Naive thymus-derived CD8-positive, alpha-beta T cell (primary cell): ENCODE measurements around the gene IFNGR1. TPM values are rescaled to one million over a fixed set of nuclear protein-coding genes. Genes with fewer than 3 reads are reported as not detected.

Experiments
- ATAC-seq, 2 donors: fragments of 150-1000 bp; cut with Tn5 transposase in 1 of 2; sonication (Bioruptor Pico), chemical (Tn5 transposase) in 1 of 2; 1 replicate in 1 of 2; 2 replicates in 1 of 2; pipeline ENCODE4 v1.10.0; 2021; ENCODE audit warnings: mild to moderate bottlenecking in 2 of 2, moderate library complexity in 2 of 2
- POLR2A ChIA-PET: fragments of 350-600 bp; sonication (Branson Sonifier 250); formaldehyde crosslinking; loops from one replicate; lab custom pipeline; 2021; ENCODE audit warnings: antibody characterized with exemption; lab: Charles Lee
- DNase-seq, 10 donors: peaks; one replicate each; pipeline versions ENCODE4 v3.0.0 to v3.0.0-alpha.2; 2020 to 2022
- H3K27ac Mint-ChIP-seq, 10 donors: one replicate each; pipeline ENCODE4 v1.8.0; 2020 to 2022; ENCODE audit warnings: mild to moderate bottlenecking in 10 of 10, mixed read lengths in 10 of 10, moderate library complexity in 4 of 10, inconsistent platforms in 1 of 10
- H3K27me3 Mint-ChIP-seq, 5 donors: one replicate each; pipeline ENCODE4 v1.8.0; 2021 to 2022; ENCODE audit warnings: mixed read lengths in 5 of 5
- H3K36me3 Mint-ChIP-seq, 3 donors: one replicate each; pipeline ENCODE4 v1.8.0; 2020 to 2022; ENCODE audit warnings: mixed read lengths in 3 of 3, mild to moderate bottlenecking in 2 of 3, inconsistent platforms in 1 of 3
- H3K4me1 Mint-ChIP-seq, 4 donors: one replicate each; pipeline ENCODE4 v1.8.0; 2021 to 2022; ENCODE audit warnings: mixed read lengths in 4 of 4
- H3K4me3 Mint-ChIP-seq, 10 donors: one replicate each; pipeline ENCODE4 v1.8.0; 2020 to 2022; ENCODE audit warnings: mild to moderate bottlenecking in 10 of 10, mixed read lengths in 10 of 10, moderate library complexity in 6 of 10, inconsistent platforms in 1 of 10
- H3K9me3 Mint-ChIP-seq, 9 donors: one replicate each; pipeline ENCODE4 v1.8.0; 2020 to 2022; ENCODE audit warnings: mixed read lengths in 9 of 9, mild to moderate bottlenecking in 3 of 9, inconsistent platforms in 1 of 9, moderate library complexity in 1 of 9
- polyA plus RNA-seq, 3 donors: library from polyadenylated mRNA; unstranded; fragments of 300-500 nt; fragmentation: Illumina TruSeq; gene quantifications; one replicate each; pipeline ENCODE4 v1.2.3, GENCODE V29; 2021
- total RNA-seq, 8 experiments: library from RNA in 2 of 8; stranded (reverse) in 2 of 8; gene quantifications; one replicate each; pipeline ENCODE4 v1.2.3 and lab custom pipeline; 2021 to 2026

Gene IFNGR1
- total and polyA plus RNA-seq, 5 experiments from 2014 or later, result 19.4 to 36.6 (median 28.4) TPM

DNA sequence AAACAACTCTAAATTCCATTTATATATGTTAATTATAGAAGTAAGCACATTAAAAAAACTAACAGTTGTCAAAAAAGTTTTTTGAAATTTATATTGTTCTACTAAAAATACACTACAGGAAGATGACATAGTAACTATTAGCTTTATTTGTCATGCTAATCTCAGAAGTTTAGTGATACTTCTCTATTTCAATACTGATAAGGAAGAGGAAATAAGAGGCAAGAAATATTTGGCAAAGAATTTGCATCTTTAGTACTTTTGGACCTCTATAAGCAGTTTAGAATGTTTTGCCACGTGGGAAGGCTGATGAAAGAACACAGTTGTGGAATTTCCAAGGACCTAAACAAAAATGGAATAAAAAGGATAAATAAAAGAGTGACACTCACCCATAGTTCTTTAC lies 12.6 kb downstream of the IFNGR1 start:
- H3K27ac Mint-ChIP-seq, result peak overlapping the region in 2 of 10 donors; percentile 17 to 53
- no peak for ATAC-seq
- H3K27me3 Mint-ChIP-seq, result no peaks in the 10 kb centered on the region
- peaks cover 21 to 66% (median 32%) of the 10 kb centered on the region in 3 donors for H3K36me3 Mint-ChIP-seq
- no peak for DNase-seq
- H3K4me3 Mint-ChIP-seq, result no peak overlapping the region
- POLR2A ChIA-PET, result no interaction called here
- H3K9me3 Mint-ChIP-seq, result peaks cover 0 to 10% (median 0%) of the 10 kb centered on the region in 9 donors
- H3K4me1 Mint-ChIP-seq, result peaks cover 12 to 43% (median 31%) of the 10 kb centered on the region in 4 donors

- Mint-ChIP-seq H3K27ac (peak overlapping the region in 1 of 10 donors; percentile 5), H3K4me1 (peaks cover 10 to 19% (median 14%) of the 10 kb centered on the region in 4 donors), H3K4me3 (no peak overlapping the region), H3K9me3 (peaks cover 0 to 6% (median 0%) of the 10 kb centered on the region in 9 donors), H3K27me3 (no peaks in the 10 kb centered on the region), H3K36me3 (peaks cover 9 to 80% (median 41%) of the 10 kb centered on the region in 3 donors)
- ATAC-seq (no peak), DNase-seq (no peak)
- POLR2A ChIA-PET, result no interaction called here
These were observed 15.9 kb downstream of the IFNGR1 start for GRCh38 chr6:137203256-137203655.

DNA sequence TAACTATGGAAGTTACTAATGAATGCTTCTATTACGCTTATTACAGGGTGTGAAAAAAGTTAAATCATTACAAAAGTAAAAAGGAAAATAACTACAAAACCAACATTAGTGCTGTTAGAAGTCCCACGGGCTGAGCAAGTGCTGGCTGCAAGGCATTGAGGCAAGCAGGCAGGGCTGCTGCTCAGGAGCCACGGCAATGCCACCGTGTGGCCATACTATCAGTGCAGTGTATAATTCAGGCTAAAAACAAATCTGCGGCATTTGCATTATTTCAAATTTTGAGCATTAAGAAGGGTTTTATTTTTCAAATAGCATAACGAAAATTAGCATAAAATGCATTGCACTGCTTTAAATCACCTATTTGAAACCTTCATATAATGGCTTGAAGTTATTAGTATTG lies 17.1 kb downstream of the IFNGR1 start:
- no peaks in the 10 kb centered on the region for H3K9me3 Mint-ChIP-seq
- no peak overlapping the region for H3K27ac Mint-ChIP-seq
- ATAC-seq (no peak), DNase-seq (no peak)
- H3K4me1 Mint-ChIP-seq, result peaks cover 4 to 20% (median 6%) of the 10 kb centered on the region in 4 donors
- no peaks in the 10 kb centered on the region for H3K27me3 Mint-ChIP-seq
- no peak overlapping the region for H3K4me3 Mint-ChIP-seq
- peaks cover 7 to 83% (median 40%) of the 10 kb centered on the region in 3 donors for H3K36me3 Mint-ChIP-seq
- POLR2A ChIA-PET, result no interaction called here

GRCh38 chr6:137201006-137201405 lies 18.2 kb downstream of the IFNGR1 start:
- Mint-ChIP-seq H3K36me3 (peaks cover 7 to 77% (median 40%) of the 10 kb centered on the region in 3 donors), H3K9me3 (no peaks in the 10 kb centered on the region), H3K27ac (no peak overlapping the region), H3K4me3 (no peak overlapping the region), H3K4me1 (peaks cover 0 to 25% (median 7%) of the 10 kb centered on the region in 4 donors), H3K27me3 (no peaks in the 10 kb centered on the region)
- DNase-seq (no peak), ATAC-seq (no peak)
- POLR2A ChIA-PET, result no interaction called here

DNA sequence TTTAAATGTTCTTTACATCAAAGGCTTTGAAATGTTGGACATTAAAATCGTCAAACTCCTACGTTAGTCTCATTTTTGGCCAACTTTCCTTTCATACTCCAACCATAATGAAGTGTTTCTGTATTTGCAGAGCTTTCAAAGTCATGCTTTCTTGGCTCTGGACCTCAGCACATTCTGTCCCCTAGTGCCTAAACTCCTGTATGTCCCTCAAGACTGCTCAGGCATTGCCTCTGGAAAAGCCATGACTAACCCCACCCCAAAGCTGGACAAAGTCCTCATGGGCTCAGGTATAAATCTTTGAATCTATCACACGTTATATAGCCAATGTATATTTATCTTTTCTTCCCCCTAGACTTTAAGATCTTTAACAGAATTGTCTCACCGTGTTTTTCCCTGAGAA lies 18.9 kb downstream of the IFNGR1 start:
- peak overlapping the region in 3 of 10 donors; percentile 1 to 45 (median 7) for H3K27ac Mint-ChIP-seq
- POLR2A ChIA-PET, result no interaction called here
- H3K36me3 Mint-ChIP-seq, result peaks cover 7 to 70% (median 37%) of the 10 kb centered on the region in 3 donors
- peaks cover 0 to 29% (median 6%) of the 10 kb centered on the region in 4 donors for H3K4me1 Mint-ChIP-seq
- no peaks in the 10 kb centered on the region for H3K9me3 Mint-ChIP-seq
- ATAC-seq, result no peak
- no peak for DNase-seq
- H3K27me3 Mint-ChIP-seq, result no peaks in the 10 kb centered on the region
- H3K4me3 Mint-ChIP-seq, result no peak overlapping the region

GRCh38 chr6:137197684-137198645 lies 21.2 kb downstream of the IFNGR1 start:
- no peaks in the 10 kb centered on the region for H3K9me3 Mint-ChIP-seq
- peaks cover 7 to 48% (median 24%) of the 10 kb centered on the region in 3 donors for H3K36me3 Mint-ChIP-seq
- ATAC-seq (no peak), DNase-seq (no peak)
- peaks cover 0 to 27% (median under 1%) of the 10 kb centered on the region in 4 donors for H3K4me1 Mint-ChIP-seq
- H3K27ac Mint-ChIP-seq, result no peak overlapping the region
- H3K4me3 Mint-ChIP-seq, result no peak overlapping the region
- H3K27me3 Mint-ChIP-seq, result no peaks in the 10 kb centered on the region
- POLR2A ChIA-PET, result interaction anchor here (0.7 kb wide), 1 partner anchor 737 kb away, joined by 3 read pairs; no protein-coding TSS in a partner anchor

- peaks cover 0 to 27% (median under 1%) of the 10 kb centered on the region in 4 donors for H3K4me1 Mint-ChIP-seq
- peaks cover 0 to 7% (median 0%) of the 10 kb centered on the region in 5 donors for H3K27me3 Mint-ChIP-seq
- H3K36me3 Mint-ChIP-seq, result peaks cover 11 to 14% (median 14%) of the 10 kb centered on the region in 3 donors
- H3K9me3 Mint-ChIP-seq, result peaks cover 0 to 9% (median 0%) of the 10 kb centered on the region in 9 donors
- ATAC-seq (no peak), DNase-seq (no peak)
- POLR2A ChIA-PET, result no interaction called here
- H3K4me3 Mint-ChIP-seq, result no peak overlapping the region
- H3K27ac Mint-ChIP-seq, result no peak overlapping the region
These were observed 25.7 kb downstream of the IFNGR1 start for GRCh38 chr6:137193256-137194070.

DNA sequence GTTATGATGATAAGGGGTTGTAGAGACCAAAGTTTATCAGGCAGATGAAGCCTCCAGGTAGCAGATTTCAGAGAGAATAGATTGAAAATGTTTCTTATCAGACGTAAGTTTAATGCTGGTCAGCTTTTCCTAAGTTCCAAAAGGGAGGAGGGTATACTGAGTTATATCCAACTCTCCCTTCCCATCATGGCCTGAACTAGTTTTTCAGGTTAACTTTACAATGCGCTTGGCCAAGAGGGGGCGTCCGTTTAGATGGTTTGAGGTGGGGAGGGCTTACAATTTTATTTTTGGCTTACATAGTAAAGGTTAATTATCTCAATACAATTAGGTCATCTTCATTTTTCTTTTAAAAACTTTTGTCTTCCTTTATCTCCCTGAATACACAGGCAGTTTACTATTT lies 26.4 kb downstream of the IFNGR1 start:
- H3K4me1 Mint-ChIP-seq, result peaks cover 0 to 24% (median under 1%) of the 10 kb centered on the region in 4 donors
- ATAC-seq (no peak), DNase-seq (no peak)
- H3K27ac Mint-ChIP-seq, result no peak overlapping the region
- H3K36me3 Mint-ChIP-seq, result peaks cover 6 to 7% (median 7%) of the 10 kb centered on the region in 3 donors
- no peak overlapping the region for H3K4me3 Mint-ChIP-seq
- peaks cover 0 to 13% (median 2%) of the 10 kb centered on the region in 9 donors for H3K9me3 Mint-ChIP-seq
- H3K27me3 Mint-ChIP-seq, result peaks cover 0 to 7% (median 0%) of the 10 kb centered on the region in 5 donors
- POLR2A ChIA-PET, result no interaction called here

- no peak overlapping the region for H3K27ac Mint-ChIP-seq
- H3K9me3 Mint-ChIP-seq, result peaks cover 0 to 16% (median 11%) of the 10 kb centered on the region in 9 donors
- H3K27me3 Mint-ChIP-seq, result peaks cover 0 to 7% (median 0%) of the 10 kb centered on the region in 5 donors
- no peak for DNase-seq
- H3K4me1 Mint-ChIP-seq, result peaks cover 0 to 15% (median 0%) of the 10 kb centered on the region in 4 donors
- no peak for ATAC-seq
- no peak overlapping the region for H3K4me3 Mint-ChIP-seq
- peaks cover 2 to 7% (median 6%) of the 10 kb centered on the region in 3 donors for H3K36me3 Mint-ChIP-seq
- POLR2A ChIA-PET, result no interaction called here
These were observed 27.5 kb downstream of the IFNGR1 start for GRCh38 chr6:137191670-137192069.

GRCh38 chr6:137191236-137191635 lies 27.9 kb downstream of the IFNGR1 start:
- POLR2A ChIA-PET, result no interaction called here
- ATAC-seq (no peak), DNase-seq (no peak)
- Mint-ChIP-seq H3K36me3 (peaks cover 0 to 11% (median 7%) of the 10 kb centered on the region in 3 donors), H3K27ac (no peak overlapping the region), H3K4me1 (peaks cover 0 to 11% (median 0%) of the 10 kb centered on the region in 4 donors), H3K27me3 (peaks cover 0 to 7% (median 0%) of the 10 kb centered on the region in 5 donors), H3K4me3 (no peak overlapping the region), H3K9me3 (peaks cover 0 to 21% (median 13%) of the 10 kb centered on the region in 9 donors)

- DNase-seq, result no peak
- no peak overlapping the region for H3K4me3 Mint-ChIP-seq
- H3K27ac Mint-ChIP-seq, result no peak overlapping the region
- peaks cover 0 to 5% (median 0%) of the 10 kb centered on the region in 4 donors for H3K4me1 Mint-ChIP-seq
- H3K27me3 Mint-ChIP-seq, result peaks cover 0 to 7% (median 0%) of the 10 kb centered on the region in 5 donors
- H3K9me3 Mint-ChIP-seq, result peaks cover 0 to 27% (median 17%) of the 10 kb centered on the region in 9 donors
- POLR2A ChIA-PET, result no interaction called here
- H3K36me3 Mint-ChIP-seq, result peaks cover 0 to 13% (median 9%) of the 10 kb centered on the region in 3 donors
- no peak for ATAC-seq
These were observed 28.5 kb downstream of the IFNGR1 start for GRCh38 chr6:137190583-137191094.

DNA sequence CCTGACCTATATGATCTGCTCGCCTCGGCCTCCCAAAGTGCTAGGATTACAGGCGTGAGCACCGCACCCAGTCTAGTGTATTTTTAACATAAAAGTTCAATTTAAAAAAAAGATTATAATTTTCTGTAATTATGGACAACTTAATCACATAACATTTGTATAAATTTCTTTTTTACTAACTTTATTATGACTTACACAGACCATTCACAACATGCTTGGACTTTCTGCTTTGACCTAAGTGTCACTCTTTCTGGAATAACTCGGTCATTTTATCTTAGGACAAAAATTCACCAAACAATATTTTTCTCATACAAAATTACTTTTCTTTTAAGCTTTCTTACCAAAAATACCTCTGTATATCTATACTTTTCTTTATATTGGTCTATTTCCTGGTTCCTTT lies 30.3 kb downstream of the IFNGR1 start:
- POLR2A ChIA-PET, result no interaction called here
- no peak overlapping the region for H3K4me3 Mint-ChIP-seq
- peaks cover 0 to 27% (median 22%) of the 10 kb centered on the region in 3 donors for H3K36me3 Mint-ChIP-seq
- ATAC-seq (no peak), DNase-seq (no peak)
- H3K27me3 Mint-ChIP-seq, result peaks cover 0 to 7% (median 0%) of the 10 kb centered on the region in 5 donors
- H3K9me3 Mint-ChIP-seq, result peaks cover 0 to 44% (median 22%) of the 10 kb centered on the region in 9 donors
- H3K4me1 Mint-ChIP-seq, result no peaks in the 10 kb centered on the region
- H3K27ac Mint-ChIP-seq, result no peak overlapping the region
